Neural progenitor cell (in vitro differentiated cells): ENCODE measurements around the gene EP400.
"Not testable (repeated sequence)": the region's sequence is repeated elsewhere in the genome, so short reads cannot be mapped to it uniquely, and the experiment has no call there.

Experiments
- CTCF ChIP-seq: fragments of 200-600 bp; sonication (generic); IDR thresholded peaks from 2 replicates; pipeline ENCODE4 v1.5.1; 2017; ENCODE audit warnings: antibody characterized with exemption, mild to moderate bottlenecking
- EZH2 ChIP-seq: fragments of 200-600 bp; sonication (generic); IDR thresholded peaks from 2 replicates; pipeline ENCODE4 v1.6.1; 2017; ENCODE audit warnings: antibody characterized with exemption, mild to moderate bottlenecking, moderate library complexity

DNA sequence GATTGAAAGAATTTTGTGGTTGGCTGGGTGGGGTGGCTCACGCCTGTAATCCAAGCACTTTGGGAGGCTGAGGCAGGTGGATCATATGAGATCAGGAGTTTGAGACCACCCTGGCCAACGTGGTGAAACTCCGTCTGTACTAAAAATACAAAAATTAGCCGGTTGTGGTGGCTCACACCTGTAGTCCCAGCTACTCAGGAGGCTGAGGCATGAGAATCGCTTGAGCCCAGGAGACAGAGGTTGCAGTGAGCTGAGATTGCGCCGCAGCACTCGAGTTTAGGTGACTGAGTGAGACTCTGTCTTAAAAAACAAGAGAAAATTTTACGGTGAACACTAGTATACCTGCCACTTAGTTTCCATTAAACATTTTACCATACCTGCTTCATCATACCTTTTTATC lies 4.1 kb downstream of the EP400 start:
- not testable (repeated sequence) for TF ChIP-seq CTCF, EZH2
